ENCODE results near the gene MAST2. TPM values are rescaled to one million over a fixed set of nuclear protein-coding genes. Genes with fewer than 3 reads are reported as not detected.

Gene MAST2
- total RNA-seq, 1 experiment from 2014 or later, result 37.2 TPM

- Mint-ChIP-seq H3K27ac (no peak overlapping the region), H3K4me3 (no peak overlapping the region), H3K27me3 (ENCODE audit: low read depth) (no peaks in the 10 kb centered on the region), H3K9me3 (no peaks in the 10 kb centered on the region), H3K36me3 (peaks cover 19% of the 10 kb centered on the region), H3K4me1 (no peaks in the 10 kb centered on the region)
- ATAC-seq (no peak), DNase-seq (ENCODE audit: low spot score) (no peak)
- TF ChIP-seq ZNF232 (CRISPR knock-in tag; IDR thresholded peaks at IDR 0.05) (no peak), NFATC4 (CRISPR knock-in tag; IDR thresholded peaks at IDR 0.05) (no peak), AFF4 (CRISPR knock-in tag; IDR thresholded peaks at IDR 0.05; ENCODE audit: borderline replicate concordance) (no peak), STAT6 (CRISPR knock-in tag; conservative IDR thresholded peaks at IDR 0.05; ENCODE audit: low read depth) (no peak), AR (CRISPR knock-in tag; IDR thresholded peaks at IDR 0.05) (no peak)
- ChIA-PET POLR2A (no interaction called here), CTCF (no interaction called here)
These were observed 29.9 kb downstream of the MAST2 start for GRCh38 chr1:45833361-45833760.

GRCh38 chr1:45834689-45835088 is 31.3 kb downstream of the MAST2 start:
- Mint-ChIP-seq H3K27me3 (ENCODE audit: low read depth) (no peaks in the 10 kb centered on the region), H3K4me3 (no peak overlapping the region), H3K4me1 (no peaks in the 10 kb centered on the region), H3K27ac (no peak overlapping the region), H3K36me3 (peaks cover 17% of the 10 kb centered on the region), H3K9me3 (no peaks in the 10 kb centered on the region)
- CTCF ChIA-PET, result no interaction called here
- POLR2A ChIA-PET, result no interaction called here
- no peak for ATAC-seq
- no peak for DNase-seq (ENCODE audit: low spot score)
- no peak for TF ChIP-seq RELA (CRISPR knock-in tag; IDR thresholded peaks at IDR 0.05; ENCODE audit: borderline replicate concordance)
- no peak for TF ChIP-seq IRF2 (CRISPR knock-in tag; IDR thresholded peaks at IDR 0.05; ENCODE audit: borderline replicate concordance, low read depth)
- no peak for TF ChIP-seq PRDM15 (CRISPR knock-in tag; IDR thresholded peaks at IDR 0.05)

GRCh38 chr1:45836451-45836850 is 33.0 kb downstream of the MAST2 start:
- no peaks in the 10 kb centered on the region for H3K9me3 Mint-ChIP-seq
- no peak for ATAC-seq
- H3K36me3 Mint-ChIP-seq, result peaks cover 13% of the 10 kb centered on the region
- ChIA-PET CTCF (no interaction called here), POLR2A (no interaction called here)
- H3K4me1 Mint-ChIP-seq, result no peaks in the 10 kb centered on the region
- no peak overlapping the region for H3K4me3 Mint-ChIP-seq
- H3K27me3 Mint-ChIP-seq (ENCODE audit: low read depth), result no peaks in the 10 kb centered on the region
- DNase-seq (ENCODE audit: low spot score), result no peak
- H3K27ac Mint-ChIP-seq, result no peak overlapping the region
- TF ChIP-seq ZNF512 (CRISPR knock-in tag; IDR thresholded peaks at IDR 0.05; ENCODE audit: borderline replicate concordance) (no peak), ZNF396 (CRISPR knock-in tag; IDR thresholded peaks at IDR 0.05; ENCODE audit: borderline replicate concordance) (no peak), EMX1 (CRISPR knock-in tag; IDR thresholded peaks at IDR 0.05) (no peak), GABPB1 (CRISPR knock-in tag; IDR thresholded peaks at IDR 0.05) (no peak), ELF4 (CRISPR knock-in tag; IDR thresholded peaks at IDR 0.05; ENCODE audit: low read depth) (no peak), ESRRA (CRISPR knock-in tag; IDR thresholded peaks at IDR 0.05; ENCODE audit: borderline replicate concordance) (no peak), CREM (CRISPR knock-in tag; IDR thresholded peaks at IDR 0.05) (no peak), NFYB (CRISPR knock-in tag; conservative IDR thresholded peaks at IDR 0.05; ENCODE audit: low read depth) (no peak), USF2 (CRISPR knock-in tag; IDR thresholded peaks at IDR 0.05) (no peak)
